ENCODE results near the gene MCM7. TPM values are rescaled to one million over a fixed set of nuclear protein-coding genes. Genes with fewer than 3 reads are reported as not detected.

MCM7 gene
- total and polyA plus RNA-seq, 2 of the 13 experiments (the other 11 are each of a cell fraction or from before 2014, with no cell fraction given) = 84.5 to 214 TPM

DNA sequence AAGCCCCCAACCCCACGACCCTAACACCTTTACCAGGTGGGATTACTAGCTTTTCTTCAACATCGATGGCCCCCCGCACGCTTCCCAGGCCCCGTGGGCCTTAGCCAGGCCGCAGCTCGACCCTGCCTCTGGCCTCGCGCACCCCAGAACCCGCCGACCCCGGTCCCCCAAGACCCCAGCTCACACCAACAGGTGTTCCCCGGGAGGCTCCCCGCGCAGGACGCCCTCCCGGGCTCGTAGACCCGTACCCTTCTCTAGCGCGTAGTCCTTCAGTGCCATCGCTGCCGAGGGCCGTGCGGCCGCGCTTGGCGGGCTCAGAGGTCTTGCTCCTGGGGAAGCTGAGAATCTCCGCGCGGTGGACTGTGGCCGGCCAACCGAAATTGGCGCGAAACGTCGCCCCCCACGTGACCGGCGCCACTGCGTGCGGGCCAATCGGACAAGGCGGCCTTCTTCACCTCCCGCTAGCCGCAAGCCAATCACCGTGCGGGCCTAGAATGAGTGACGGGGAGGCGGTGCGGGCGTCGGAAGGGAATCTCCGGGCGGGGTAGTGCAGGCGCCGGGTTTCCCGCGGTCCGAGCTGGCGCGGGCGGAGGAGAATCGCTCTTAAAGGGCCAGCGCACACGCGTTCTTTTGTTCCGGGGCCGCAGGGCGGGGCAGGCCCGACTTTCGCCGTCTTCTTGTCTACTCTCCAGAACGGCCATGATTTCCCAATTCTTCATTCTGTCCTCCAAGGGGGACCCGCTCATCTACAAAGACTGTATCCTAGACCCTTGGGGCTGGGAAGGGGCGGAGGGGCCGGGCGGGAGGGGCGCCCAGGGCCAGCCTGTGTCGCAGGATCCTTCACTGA, at the start of gene MCM7, which contains the start of gene AP4M1 (continued):
- TF ChIP-seq, protein P1, sequence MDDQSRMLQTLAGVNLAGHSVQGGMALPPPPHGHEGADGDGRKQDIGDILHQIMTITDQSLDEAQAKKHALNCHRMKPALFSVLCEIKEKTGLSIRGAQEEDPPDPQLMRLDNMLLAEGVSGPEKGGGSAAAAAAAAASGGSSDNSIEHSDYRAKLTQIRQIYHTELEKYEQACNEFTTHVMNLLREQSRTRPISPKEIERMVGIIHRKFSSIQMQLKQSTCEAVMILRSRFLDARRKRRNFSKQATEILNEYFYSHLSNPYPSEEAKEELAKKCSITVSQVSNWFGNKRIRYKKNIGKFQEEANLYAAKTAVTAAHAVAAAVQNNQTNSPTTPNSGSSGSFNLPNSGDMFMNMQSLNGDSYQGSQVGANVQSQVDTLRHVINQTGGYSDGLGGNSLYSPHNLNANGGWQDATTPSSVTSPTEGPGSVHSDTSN (CRISPR knock-in tag; IDR thresholded peaks at IDR 0.05; ENCODE audit: borderline replicate concordance) = peak; percentile 75; the same call in 1 of the 2 replicates
- TF ChIP-seq CBX1 (IDR thresholded peaks at IDR 0.05; ENCODE audit: low read depth) (no peak), FOXA1 (IDR thresholded peaks at IDR 0.05) (no peak), FOXA1 (CRISPR knock-in tag; IDR thresholded peaks at IDR 0.05) (no peak), MED1 (CRISPR knock-in tag; IDR thresholded peaks at IDR 0.05) (no peak), ZBTB7B (CRISPR knock-in tag; IDR thresholded peaks at IDR 0.05) (no peak), PRDM10 (CRISPR knock-in tag; IDR thresholded peaks at IDR 0.05; ENCODE audit: low read depth) (no peak), HNRNPL (IDR thresholded peaks at IDR 0.05; ENCODE audit: low read depth, low read length) (peak; percentile 75; the same call in 1 of the 2 replicates), SALL1 (CRISPR knock-in tag; IDR thresholded peaks at IDR 0.05) (peak; percentile 72), TOPORS (CRISPR knock-in tag; IDR thresholded peaks at IDR 0.05) (peak; percentile 70; the same call in 1 of the 2 replicates), HES4 (CRISPR knock-in tag; IDR thresholded peaks at IDR 0.05; ENCODE audit: borderline replicate concordance) (0 out of 2 replicates have a peak, but pooled peaks have one; percentile 11), TEF (CRISPR knock-in tag; IDR thresholded peaks at IDR 0.05) (no peak), KDM1A (CRISPR knock-in tag; IDR thresholded peaks at IDR 0.05) (no peak), ZNF382 (CRISPR knock-in tag; IDR thresholded peaks at IDR 0.05; ENCODE audit: borderline replicate concordance) (no peak), PREB (CRISPR knock-in tag; IDR thresholded peaks at IDR 0.05) (no peak), ZNF761 (CRISPR knock-in tag; conservative IDR thresholded peaks at IDR 0.05) (no peak), ZBTB42 (CRISPR knock-in tag; IDR thresholded peaks at IDR 0.05) (no peak; the same call in none of the 2 replicates), POLR2AphosphoS5 (IDR thresholded peaks at IDR 0.05; ENCODE audit: low read depth, low read length) (peak; percentile 48; the same call in 1 of the 2 replicates)
- TF ChIP-seq, protein P2, sequence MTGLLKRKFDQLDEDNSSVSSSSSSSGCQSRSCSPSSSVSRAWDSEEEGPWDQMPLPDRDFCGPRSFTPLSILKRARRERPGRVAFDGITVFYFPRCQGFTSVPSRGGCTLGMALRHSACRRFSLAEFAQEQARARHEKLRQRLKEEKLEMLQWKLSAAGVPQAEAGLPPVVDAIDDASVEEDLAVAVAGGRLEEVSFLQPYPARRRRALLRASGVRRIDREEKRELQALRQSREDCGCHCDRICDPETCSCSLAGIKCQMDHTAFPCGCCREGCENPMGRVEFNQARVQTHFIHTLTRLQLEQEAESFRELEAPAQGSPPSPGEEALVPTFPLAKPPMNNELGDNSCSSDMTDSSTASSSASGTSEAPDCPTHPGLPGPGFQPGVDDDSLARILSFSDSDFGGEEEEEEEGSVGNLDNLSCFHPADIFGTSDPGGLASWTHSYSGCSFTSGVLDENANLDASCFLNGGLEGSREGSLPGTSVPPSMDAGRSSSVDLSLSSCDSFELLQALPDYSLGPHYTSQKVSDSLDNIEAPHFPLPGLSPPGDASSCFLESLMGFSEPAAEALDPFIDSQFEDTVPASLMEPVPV (CRISPR knock-in tag; IDR thresholded peaks at IDR 0.05) = peak; percentile 79
- TF ChIP-seq, protein P3, sequence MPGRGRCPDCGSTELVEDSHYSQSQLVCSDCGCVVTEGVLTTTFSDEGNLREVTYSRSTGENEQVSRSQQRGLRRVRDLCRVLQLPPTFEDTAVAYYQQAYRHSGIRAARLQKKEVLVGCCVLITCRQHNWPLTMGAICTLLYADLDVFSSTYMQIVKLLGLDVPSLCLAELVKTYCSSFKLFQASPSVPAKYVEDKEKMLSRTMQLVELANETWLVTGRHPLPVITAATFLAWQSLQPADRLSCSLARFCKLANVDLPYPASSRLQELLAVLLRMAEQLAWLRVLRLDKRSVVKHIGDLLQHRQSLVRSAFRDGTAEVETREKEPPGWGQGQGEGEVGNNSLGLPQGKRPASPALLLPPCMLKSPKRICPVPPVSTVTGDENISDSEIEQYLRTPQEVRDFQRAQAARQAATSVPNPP (CRISPR knock-in tag; IDR thresholded peaks at IDR 0.05) = peak; percentile 71; the same call in 1 of the 2 replicates

Data from HepG2 (cell line).